Right forelimb (tissue), 1 donor: ENCODE data around the gene TEAD2.
A peak's percentile ranks its signal among the peaks of the same experiment; 100 is the strongest.
"Not testable (repeated sequence)": the region's sequence is repeated elsewhere in the genome, so short reads cannot be mapped to it uniquely, and the experiment has no call there.

ENCODE experiments used
- DNase-seq: peaks from one replicate; pipeline ENCODE4 v3.0.0-alpha.2; 2018

Gene TEAD2

GRCh38 chr19:49347191-49347590 is 15.0 kb downstream of the TEAD2 start:
- DNase-seq, result no peak

- DNase-seq, result no peak
Measured at GRCh38 chr19:49344505-49345423, 17.5 kb downstream of the TEAD2 start.

- DNase-seq, result peak; percentile 12
Measured at GRCh38 chr19:49343123-49343522, 19.1 kb downstream of the TEAD2 start.

GRCh38 chr19:49342291-49342721 is 19.9 kb downstream of the TEAD2 start:
- peak; percentile 39 for DNase-seq

GRCh38 chr19:49340865-49341718 is 21.1 kb downstream of the TEAD2 start:
- DNase-seq, result peak; percentile 36

GRCh38 chr19:49340069-49340864 is 21.9 kb downstream of the TEAD2 start:
- peak; percentile 60 for DNase-seq

- DNase-seq, result peak; percentile 90
Measured at GRCh38 chr19:49339301-49340068, 22.7 kb downstream of the TEAD2 start.

GRCh38 chr19:49338691-49339300 is 23.4 kb downstream of the TEAD2 start:
- peak; percentile 67 for DNase-seq

DNA sequence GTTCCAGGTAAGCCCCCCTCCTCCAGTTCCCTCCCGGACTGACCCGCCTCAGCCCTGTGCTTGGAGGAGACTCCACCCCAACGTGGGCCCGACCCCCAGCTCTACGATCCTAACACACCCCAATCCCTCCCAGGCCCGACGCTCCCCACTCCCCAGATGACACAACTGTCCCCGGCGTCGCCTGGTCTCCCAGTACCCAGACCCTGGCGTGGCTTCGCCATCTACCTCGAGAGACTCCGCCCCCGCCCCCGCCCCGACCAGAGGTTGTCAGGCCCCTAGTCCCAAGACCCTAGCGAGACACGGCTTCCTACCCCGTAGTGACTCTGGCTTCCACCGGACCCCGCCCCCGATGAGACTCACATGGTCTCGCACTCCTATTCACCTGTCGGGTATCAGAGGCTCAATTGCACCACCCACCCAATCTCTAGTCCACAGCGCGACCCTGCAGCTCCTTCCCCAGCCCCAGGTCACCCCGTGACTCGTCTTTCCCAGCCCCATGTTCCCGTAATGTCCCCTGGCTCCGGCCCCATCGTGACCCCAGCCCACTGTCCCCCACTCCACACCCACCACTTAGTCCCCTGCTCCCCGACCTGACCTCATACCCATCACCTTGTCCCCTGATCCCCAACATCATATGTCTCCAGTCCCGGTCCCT is 24.1 kb downstream of the TEAD2 start:
- DNase-seq, result peak; percentile 54

- peak; percentile 32 for DNase-seq
Measured at GRCh38 chr19:49337267-49338022, 24.8 kb downstream of the TEAD2 start.

- no peak for DNase-seq
Measured at GRCh38 chr19:49336482-49337266, 25.5 kb downstream of the TEAD2 start.

GRCh38 chr19:49335784-49336481 is 26.3 kb downstream of the TEAD2 start:
- no peak for DNase-seq

- DNase-seq, result no peak
Measured at GRCh38 chr19:49335071-49335783, 27.0 kb downstream of the TEAD2 start, which contains the start of gene CD37. Gene CD37 (plus strand): TSS chr19:49335406. CDS start chr19:49335541, 135 bp downstream.

GRCh38 chr19:49333811-49334288 is 28.4 kb downstream of the TEAD2 start:
- no peak for DNase-seq

DNA sequence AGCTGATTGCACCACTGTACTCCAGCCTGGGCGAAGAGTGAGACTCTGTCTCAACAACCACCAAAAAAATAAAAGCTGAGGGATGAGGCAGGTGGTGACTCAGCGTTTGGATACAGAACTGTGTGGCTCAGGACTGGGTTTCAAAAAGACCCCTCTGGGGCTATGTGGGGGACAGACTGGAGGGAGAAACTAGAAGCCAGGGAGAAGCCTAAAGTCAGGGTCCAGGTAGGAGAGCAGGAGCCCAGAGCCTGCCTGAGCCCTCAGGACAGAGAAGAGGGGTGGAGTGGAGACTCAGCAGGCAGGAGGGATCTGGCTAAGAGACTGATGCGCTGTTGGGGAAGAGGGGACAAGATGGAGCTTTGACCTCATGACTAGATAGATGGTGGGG is 28.8 kb downstream of the TEAD2 start:
- no peak for DNase-seq

DNA sequence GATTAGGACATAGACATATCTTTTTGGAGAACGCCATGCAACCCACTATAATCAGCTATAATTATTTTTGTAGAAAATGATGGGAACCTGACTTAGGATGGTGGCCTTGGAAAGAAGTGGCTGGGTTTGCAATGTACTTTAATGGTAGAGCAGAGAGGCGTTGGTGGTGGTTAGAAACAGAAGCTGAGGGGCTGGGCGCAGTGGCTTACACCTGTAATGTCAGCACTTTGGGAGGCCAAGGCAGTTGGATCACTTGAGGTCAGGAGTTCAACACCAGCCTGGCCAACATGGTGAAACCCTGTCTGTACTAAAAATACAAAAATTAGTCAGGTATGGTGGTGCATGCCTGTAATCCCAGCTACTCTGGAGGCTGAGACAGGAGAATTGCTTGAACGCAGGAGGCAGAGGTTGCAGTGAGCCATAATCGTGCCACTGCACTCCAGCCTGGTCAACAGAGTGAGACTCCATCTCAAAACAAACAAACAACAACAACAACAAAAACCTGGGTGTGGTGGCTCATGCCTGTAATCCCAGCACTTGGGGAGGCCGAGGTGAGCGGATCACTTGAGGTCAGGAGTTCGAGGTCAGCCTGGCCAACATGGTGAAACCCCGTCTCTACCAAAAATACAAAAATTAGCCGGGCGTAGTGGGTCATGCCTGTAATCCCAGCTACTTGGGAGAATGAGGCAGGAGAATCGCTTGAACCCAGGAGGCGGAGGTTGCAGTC is 29.4 kb downstream of the TEAD2 start:
- not testable (repeated sequence) for DNase-seq

- DNase-seq, result no peak
Measured at GRCh38 chr19:49331616-49332055, 30.6 kb downstream of the TEAD2 start.
